ENCODE measurements around the gene GSTT4. TPM values are rescaled to one million over a fixed set of nuclear protein-coding genes. Genes with fewer than 3 reads are reported as not detected.
"Not testable (repeated sequence)": the region's sequence is repeated elsewhere in the genome, so short reads cannot be mapped to it uniquely, and the experiment has no call there.

GSTT4 gene
- total RNA-seq, 1 experiment from 2014 or later: not detected

GRCh38 chr22:23956301-23956900 is 48.9 kb downstream of the GSTT4 start:
- H3K27me3 ChIP-seq (ENCODE audit: low read length); H3K79me2 ChIP-seq (ENCODE audit: low read length); H3K9me3 ChIP-seq (ENCODE audit: low read length); H3K4me2 ChIP-seq (ENCODE audit: low read length); BruUV-seq (replicated peaks); H3K4me1 ChIP-seq (ENCODE audit: insufficient read depth, low read length); H3K36me3 ChIP-seq (ENCODE audit: low read depth, low read length); H3K27ac ChIP-seq (ENCODE audit: low read length); H3K4me3 ChIP-seq (ENCODE audit: low read length); H3K9ac ChIP-seq (ENCODE audit: low read length); POLR2A ChIA-PET (ENCODE audit: unreplicated experiment); CTCF ChIA-PET; H4K20me1 ChIP-seq (ENCODE audit: low read length); H3K9me2 ChIP-seq (replicated peaks; ENCODE audit: low read length); H3F3A ChIP-seq (ENCODE audit: low read length, unreplicated experiment): not testable (repeated sequence)
- intact Hi-C loops (cut with micrococcal nuclease): loop anchor here (10.0 kb wide), 1 partner anchor 218 kb away; no protein-coding TSS in a partner anchor
- peak; percentile 62 for TF ChIP-seq CTCF (conservative IDR thresholded peaks at IDR 0.05; ENCODE audit: low read depth, low read length)
- H2AFZ ChIP-seq (ENCODE audit: low read length): 0 out of 2 replicates have a peak overlapping the region, but pooled peaks have one; percentile 48
- peak; percentile 52 for ATAC-seq
- peak; percentile 85 for DNase-seq

DNA sequence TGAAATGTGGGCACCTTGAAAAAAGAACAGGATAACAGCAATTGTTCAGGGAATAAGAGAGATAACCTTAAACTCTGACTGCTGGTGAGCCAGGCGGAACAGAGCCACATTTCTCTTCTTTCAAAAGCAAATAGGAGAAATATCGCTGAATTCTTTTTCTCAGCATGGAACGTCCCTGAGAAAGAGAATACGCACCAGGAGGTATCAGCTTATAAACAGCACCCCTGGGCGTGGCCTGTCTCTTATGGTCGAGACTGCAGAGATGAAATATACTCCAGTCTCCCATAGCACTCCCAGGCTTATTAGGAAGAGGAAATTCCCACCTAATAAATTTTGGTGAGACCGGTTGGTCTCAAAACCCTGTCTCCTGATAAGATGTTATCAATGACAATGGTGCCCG is 49.4 kb downstream of the GSTT4 start:
- BruUV-seq (replicated peaks); H3K79me2 ChIP-seq (ENCODE audit: low read length); H3K4me1 ChIP-seq (ENCODE audit: insufficient read depth, low read length); POLR2A ChIA-PET (ENCODE audit: unreplicated experiment); H3K9me3 ChIP-seq (ENCODE audit: low read length); H3K4me3 ChIP-seq (ENCODE audit: low read length); H3K36me3 ChIP-seq (ENCODE audit: low read depth, low read length); H3K27ac ChIP-seq (ENCODE audit: low read length); CTCF ChIA-PET; H3K4me2 ChIP-seq (ENCODE audit: low read length); ATAC-seq; H2AFZ ChIP-seq (ENCODE audit: low read length); H4K20me1 ChIP-seq (ENCODE audit: low read length); H3K9me2 ChIP-seq (replicated peaks; ENCODE audit: low read length); H3K27me3 ChIP-seq (ENCODE audit: low read length); DNase-seq; H3F3A ChIP-seq (ENCODE audit: low read length, unreplicated experiment); H3K9ac ChIP-seq (ENCODE audit: low read length): not testable (repeated sequence)
- intact Hi-C loops (cut with micrococcal nuclease): loop anchor here (10.0 kb wide), 1 partner anchor 219 kb away; no protein-coding TSS in a partner anchor

DNA sequence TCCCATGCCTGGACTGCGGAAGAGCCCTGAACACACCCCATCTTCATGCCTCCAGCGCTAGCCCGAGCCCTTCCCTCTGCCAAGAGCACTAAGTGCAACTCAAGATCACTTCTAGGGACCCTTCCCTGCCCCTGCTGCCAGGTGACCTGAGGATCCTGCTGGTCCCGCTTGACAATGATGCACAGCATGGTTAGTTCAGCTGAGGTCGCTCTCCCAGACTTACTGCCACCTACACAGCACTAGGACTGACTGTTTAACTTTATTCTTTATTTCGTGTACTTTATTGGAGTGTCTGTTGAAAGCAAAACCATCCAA is 50.3 kb downstream of the GSTT4 start:
- H3K36me3 ChIP-seq (ENCODE audit: low read depth, low read length); H3K79me2 ChIP-seq (ENCODE audit: low read length); H3K27me3 ChIP-seq (ENCODE audit: low read length); H3K9me2 ChIP-seq (replicated peaks; ENCODE audit: low read length); H3F3A ChIP-seq (ENCODE audit: low read length, unreplicated experiment); H3K27ac ChIP-seq (ENCODE audit: low read length); POLR2A ChIA-PET (ENCODE audit: unreplicated experiment); H3K9ac ChIP-seq (ENCODE audit: low read length); DNase-seq; BruUV-seq (replicated peaks); ATAC-seq; H3K9me3 ChIP-seq (ENCODE audit: low read length); H3K4me2 ChIP-seq (ENCODE audit: low read length); CTCF ChIA-PET; H3K4me3 ChIP-seq (ENCODE audit: low read length); H2AFZ ChIP-seq (ENCODE audit: low read length); H4K20me1 ChIP-seq (ENCODE audit: low read length); H3K4me1 ChIP-seq (ENCODE audit: insufficient read depth, low read length): not testable (repeated sequence)
- intact Hi-C loops (cut with micrococcal nuclease): loop anchor here (10.0 kb wide), 1 partner anchor 220 kb away; no protein-coding TSS in a partner anchor

DNA sequence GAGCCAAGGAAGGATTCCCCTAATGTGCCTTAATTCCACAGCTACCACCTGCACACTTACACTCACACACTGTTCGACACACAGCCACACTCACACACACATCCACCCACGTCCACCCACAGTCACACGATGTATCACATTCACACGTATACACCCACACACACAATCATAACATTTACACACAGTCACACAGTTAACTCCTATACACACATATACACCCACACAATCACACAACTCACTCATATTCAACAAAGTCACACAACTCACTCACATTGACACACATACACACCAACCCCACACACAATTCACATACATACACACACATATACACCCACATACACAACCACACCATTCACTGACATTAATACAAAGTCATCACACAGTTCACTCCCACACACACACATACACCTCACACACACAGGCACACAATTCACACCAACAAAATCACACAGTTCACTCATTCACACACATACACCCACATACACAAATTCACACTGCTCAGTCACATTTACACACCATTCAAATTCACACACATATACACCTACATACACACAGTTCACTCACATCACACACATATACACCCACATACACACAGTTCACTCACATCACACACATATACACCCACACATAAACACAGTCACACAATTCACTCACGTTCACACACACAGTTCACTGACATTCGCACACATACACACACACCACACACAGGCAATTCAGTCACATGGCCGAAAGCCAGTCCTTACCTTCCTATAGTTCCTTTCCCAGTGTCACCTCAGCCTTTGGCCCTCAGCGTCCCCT is 50.9 kb downstream of the GSTT4 start:
- H3K9me2 ChIP-seq (replicated peaks; ENCODE audit: low read length); H3K4me1 ChIP-seq (ENCODE audit: insufficient read depth, low read length); H3K9ac ChIP-seq (ENCODE audit: low read length); H3K27ac ChIP-seq (ENCODE audit: low read length); H3K9me3 ChIP-seq (ENCODE audit: low read length); ATAC-seq; H3F3A ChIP-seq (ENCODE audit: low read length, unreplicated experiment); H3K27me3 ChIP-seq (ENCODE audit: low read length); DNase-seq; H4K20me1 ChIP-seq (ENCODE audit: low read length); H2AFZ ChIP-seq (ENCODE audit: low read length); H3K4me3 ChIP-seq (ENCODE audit: low read length); POLR2A ChIA-PET (ENCODE audit: unreplicated experiment); H3K4me2 ChIP-seq (ENCODE audit: low read length); BruUV-seq (replicated peaks); H3K36me3 ChIP-seq (ENCODE audit: low read depth, low read length); H3K79me2 ChIP-seq (ENCODE audit: low read length); CTCF ChIA-PET: not testable (repeated sequence)
- intact Hi-C loops (cut with micrococcal nuclease): loop anchor here (10.0 kb wide), 1 partner anchor 220 kb away; no protein-coding TSS in a partner anchor

- ATAC-seq; H3K4me2 ChIP-seq (ENCODE audit: low read length); H4K20me1 ChIP-seq (ENCODE audit: low read length); H3K9me2 ChIP-seq (replicated peaks; ENCODE audit: low read length); H3F3A ChIP-seq (ENCODE audit: low read length, unreplicated experiment); H3K4me1 ChIP-seq (ENCODE audit: insufficient read depth, low read length); DNase-seq; H3K27me3 ChIP-seq (ENCODE audit: low read length); H2AFZ ChIP-seq (ENCODE audit: low read length); H3K4me3 ChIP-seq (ENCODE audit: low read length); CTCF ChIA-PET; H3K79me2 ChIP-seq (ENCODE audit: low read length); H3K9ac ChIP-seq (ENCODE audit: low read length); BruUV-seq (replicated peaks); H3K36me3 ChIP-seq (ENCODE audit: low read depth, low read length); POLR2A ChIA-PET (ENCODE audit: unreplicated experiment); H3K27ac ChIP-seq (ENCODE audit: low read length); H3K9me3 ChIP-seq (ENCODE audit: low read length): not testable (repeated sequence)
- intact Hi-C loops (cut with micrococcal nuclease): loop anchor here (10.0 kb wide), 1 partner anchor 221 kb away; no protein-coding TSS in a partner anchor
Measured at GRCh38 chr22:23953485-23953884, 51.8 kb downstream of the GSTT4 start.

DNA sequence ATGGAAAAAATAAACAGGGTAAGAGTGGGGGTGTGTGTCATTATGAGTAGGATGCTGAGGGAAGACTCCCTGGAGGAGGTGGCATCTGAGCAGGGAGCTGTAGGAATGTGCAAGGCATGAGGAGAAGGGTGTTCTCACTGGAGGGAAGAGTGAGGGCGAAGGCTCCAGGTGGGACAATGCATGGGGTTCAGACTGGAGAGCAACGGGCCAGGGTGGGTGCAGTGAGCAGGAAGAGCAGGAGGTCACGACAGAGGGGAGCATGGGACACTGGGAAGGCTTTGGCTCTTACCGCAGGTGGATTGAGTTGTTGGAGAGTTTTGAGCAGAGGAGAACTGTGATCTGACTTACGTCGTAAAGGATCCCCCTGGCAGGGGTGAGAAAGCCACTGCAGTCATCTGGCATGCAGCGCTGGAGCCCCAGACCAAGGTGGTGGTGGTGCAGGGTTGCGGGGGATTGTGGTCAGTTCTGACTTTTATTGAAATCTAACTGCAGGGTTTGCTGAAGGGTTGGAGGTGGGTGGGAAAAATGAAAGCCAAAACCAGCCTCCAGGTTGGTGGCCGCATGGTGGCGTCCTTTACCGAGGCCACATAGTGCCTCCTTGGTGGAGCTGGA is 52.4 kb downstream of the GSTT4 start:
- H3K9me3 ChIP-seq (ENCODE audit: low read length); H3K4me3 ChIP-seq (ENCODE audit: low read length); DNase-seq; H3K4me2 ChIP-seq (ENCODE audit: low read length); POLR2A ChIA-PET (ENCODE audit: unreplicated experiment); CTCF ChIA-PET; BruUV-seq (replicated peaks); H3K36me3 ChIP-seq (ENCODE audit: low read depth, low read length); H3F3A ChIP-seq (ENCODE audit: low read length, unreplicated experiment); H3K4me1 ChIP-seq (ENCODE audit: insufficient read depth, low read length); H2AFZ ChIP-seq (ENCODE audit: low read length); ATAC-seq; H3K27ac ChIP-seq (ENCODE audit: low read length); H4K20me1 ChIP-seq (ENCODE audit: low read length); H3K27me3 ChIP-seq (ENCODE audit: low read length); H3K79me2 ChIP-seq (ENCODE audit: low read length); H3K9me2 ChIP-seq (replicated peaks; ENCODE audit: low read length); H3K9ac ChIP-seq (ENCODE audit: low read length): not testable (repeated sequence)
- intact Hi-C loops (cut with micrococcal nuclease): loop anchor here (10.0 kb wide), 1 partner anchor 222 kb away; no protein-coding TSS in a partner anchor
